Osteoblast (primary cell): Measurements from ENCODE around the gene IMPACT. TPM values are rescaled to one million over a fixed set of nuclear protein-coding genes. Genes with fewer than 3 reads are reported as not detected.
A peak's percentile ranks its signal among the peaks of the same experiment; 100 is the strongest.

Experiments used
- DNase-seq: peaks from one replicate; pipeline ENCODE4 v3.0.0; 2011; ENCODE audit warnings: low spot score, mixed read lengths; ENCODE audit not compliant: insufficient read length; ENCODE audit errors: missing footprints
- H2AFZ ChIP-seq: 2 replicates; pipeline ENCODE4 v1.6.0; 2011; ENCODE audit warnings: mild to moderate bottlenecking, low read length
- H3K27ac ChIP-seq: 2 replicates; pipeline ENCODE4 v1.5.1; 2011; ENCODE audit warnings: mild to moderate bottlenecking, low read depth, low read length, moderate library complexity
- H3K27me3 ChIP-seq: 2 replicates; pipeline ENCODE4 v1.6.0; 2012; ENCODE audit warnings: mild to moderate bottlenecking, control low read depth, inconsistent platforms, low read length, moderate library complexity; ENCODE audit not compliant: insufficient read depth
- H3K36me3 ChIP-seq: 2 replicates; pipeline ENCODE4 v1.5.1; 2011; ENCODE audit warnings: mild to moderate bottlenecking, low read length, control low read depth, moderate library complexity; ENCODE audit not compliant: insufficient read depth
- H3K4me1 ChIP-seq: 2 replicates; pipeline ENCODE4 v1.5.1; 2011; ENCODE audit warnings: mild to moderate bottlenecking, low read length, control low read depth, moderate library complexity; ENCODE audit not compliant: insufficient read depth
- H3K4me2 ChIP-seq: 2 replicates; pipeline ENCODE4 v1.6.0; 2011; ENCODE audit warnings: mild to moderate bottlenecking, low read length; ENCODE audit not compliant: insufficient read depth
- H3K4me3 ChIP-seq: fragments of 200-600 bp; sonication (generic); 3 replicates; pipeline ENCODE4 v1.5.1; 2012; ENCODE audit warnings: mild to moderate bottlenecking, low read length, inconsistent platforms; ENCODE audit not compliant: insufficient read depth
- H3K79me2 ChIP-seq: 2 replicates; pipeline ENCODE4 v1.6.0; 2012; ENCODE audit warnings: mild to moderate bottlenecking, low read length, control low read depth, inconsistent platforms; ENCODE audit not compliant: insufficient read depth
- H3K9me3 ChIP-seq: 2 replicates; pipeline ENCODE4 v1.5.1; 2011; ENCODE audit warnings: low read depth, low read length, control low read depth
- H4K20me1 ChIP-seq: 2 replicates; pipeline ENCODE4 v1.6.0; 2012; ENCODE audit warnings: mild to moderate bottlenecking, low read length, control low read depth; ENCODE audit not compliant: insufficient read depth
- CTCF ChIP-seq: IDR thresholded peaks from 2 replicates; pipeline ENCODE4 v1.5.1; 2011; ENCODE audit warnings: mild to moderate bottlenecking, low read depth, low read length, moderate library complexity; ENCODE audit errors: extremely low read depth
- small RNA-seq: library from RNA; depleted of rRNA; stranded (forward); fragments of <200 nt; gene quantifications from one replicate; pipeline ENCODE3, GENCODE V24; 2012
- total RNA-seq: library from RNA; depleted of rRNA; stranded (reverse); fragments of >200 nt; gene quantifications from 2 replicates; pipeline ENCODE4 v1.2.3, GENCODE V29; 2012

The IMPACT gene
- total RNA-seq, 1 donor = 34.7 TPM

GRCh38 chr18:24500217-24500616 lies 73.7 kb downstream of the IMPACT start:
- Histone ChIP-seq H3K4me1 (peaks cover 11% of the 10 kb centered on the region), H3K79me2 (no peaks in the 10 kb centered on the region), H3K4me3 (no peak overlapping the region), H2AFZ (no peak overlapping the region), H3K9me3 (no peaks in the 10 kb centered on the region), H3K36me3 (no peaks in the 10 kb centered on the region), H3K27ac (no peak overlapping the region), H3K27me3 (no peaks in the 10 kb centered on the region), H3K4me2 (no peak overlapping the region), H4K20me1 (no peaks in the 10 kb centered on the region)
- TF ChIP-seq CTCF = no peak
- DNase-seq = no peak

GRCh38 chr18:24500766-24501165 lies 74.3 kb downstream of the IMPACT start:
- no peak overlapping the region for H3K4me2 ChIP-seq
- H3K27ac ChIP-seq = no peak overlapping the region
- H4K20me1 ChIP-seq = no peaks in the 10 kb centered on the region
- H3K4me3 ChIP-seq = no peak overlapping the region
- no peak overlapping the region for H2AFZ ChIP-seq
- no peak for TF ChIP-seq CTCF
- H3K36me3 ChIP-seq = no peaks in the 10 kb centered on the region
- peaks cover 11% of the 10 kb centered on the region for H3K4me1 ChIP-seq
- no peaks in the 10 kb centered on the region for H3K79me2 ChIP-seq
- peak; percentile 80 for DNase-seq
- no peaks in the 10 kb centered on the region for H3K9me3 ChIP-seq
- H3K27me3 ChIP-seq = no peaks in the 10 kb centered on the region

- Histone ChIP-seq H3K4me2 (no peak overlapping the region), H4K20me1 (no peaks in the 10 kb centered on the region), H3K27me3 (no peaks in the 10 kb centered on the region), H2AFZ (no peak overlapping the region), H3K4me1 (no peaks in the 10 kb centered on the region), H3K27ac (no peak overlapping the region), H3K79me2 (no peaks in the 10 kb centered on the region), H3K4me3 (no peak overlapping the region), H3K36me3 (no peaks in the 10 kb centered on the region), H3K9me3 (no peaks in the 10 kb centered on the region)
- DNase-seq = no peak
- no peak for TF ChIP-seq CTCF
These were observed 76.4 kb downstream of the IMPACT start for GRCh38 chr18:24502667-24503523.

Small RNAs within 50 kb of the gene (small RNA-seq; reads per million reads assigned to genes)
- not detected for gene RF00019

Other genes with a start within 250 kb of the IMPACT start
- 51.8 and 53.3 TPM in 2 replicates for gene OSBPL1A, start 28.8 kb upstream of the IMPACT start, total RNA-seq
- gene HRH4, start 34.0 kb downstream of the IMPACT start, total RNA-seq = under 0.01 TPM in 2 replicates